ENCODE measurements around the gene GGCX.
"Not testable (repeated sequence)": the region's sequence is repeated elsewhere in the genome, so short reads cannot be mapped to it uniquely, and the experiment has no call there.

Gene GGCX

DNA sequence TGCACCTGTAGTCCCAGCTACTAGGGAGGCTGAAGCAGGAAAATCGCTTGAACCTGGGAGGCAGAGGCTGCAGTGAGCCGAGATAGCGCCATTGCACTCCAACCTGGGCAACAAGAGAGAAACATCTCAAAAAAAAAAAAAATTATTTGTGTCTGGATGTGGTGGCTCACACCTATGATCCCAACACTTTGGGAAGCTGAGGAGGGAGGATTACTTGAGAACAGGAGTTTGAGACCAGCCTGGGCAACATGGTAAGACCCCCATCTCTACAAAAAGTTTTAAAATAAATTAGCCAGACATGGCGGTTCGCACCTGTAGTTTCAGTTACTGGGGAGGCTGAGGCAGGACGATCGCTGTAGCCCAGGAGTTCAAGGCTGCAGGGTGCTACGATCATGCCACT lies 14.4 kb upstream of the GGCX start:
- no peak for DNase-seq (ENCODE audit: low spot score)

DNA sequence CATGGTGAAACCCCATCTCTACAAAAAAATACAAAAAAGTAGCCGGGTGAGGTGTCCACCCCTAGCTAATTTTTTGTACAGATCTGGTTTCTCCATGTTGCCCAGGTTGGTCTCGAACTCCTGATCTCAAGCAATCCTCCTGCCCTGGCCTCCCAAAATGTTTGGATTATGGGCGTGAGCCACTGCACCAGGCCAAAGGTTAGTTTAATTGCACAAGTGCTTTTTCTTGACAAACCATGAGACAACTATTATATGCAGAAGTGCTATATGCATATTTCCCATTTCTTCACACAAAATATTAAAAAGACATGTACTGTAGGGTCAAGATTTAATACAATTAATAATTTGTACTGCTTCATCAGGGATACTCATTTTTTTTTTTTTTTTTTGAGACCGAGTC lies 5.0 kb upstream of the GGCX start:
- no peak for DNase-seq (ENCODE audit: low spot score)

DNA sequence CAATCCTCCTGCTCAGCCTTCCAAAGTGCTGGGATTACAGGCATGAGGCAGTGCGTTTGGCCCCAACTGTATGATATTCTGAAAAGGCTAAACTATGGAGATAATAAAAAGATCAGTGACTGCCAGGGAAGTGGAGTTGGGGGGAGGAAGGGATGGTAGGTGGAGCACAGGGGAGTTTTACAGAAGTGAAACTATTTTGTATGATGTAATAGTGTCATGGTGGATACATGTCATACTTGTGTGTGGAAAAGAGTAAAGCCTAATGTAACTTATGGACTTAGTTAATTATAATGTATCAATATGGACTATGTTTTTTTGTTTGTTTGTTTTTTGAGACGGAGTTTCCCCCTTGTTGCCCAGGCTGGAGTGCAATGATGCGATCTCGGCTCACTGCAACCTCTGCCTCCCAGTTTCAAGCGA lies 2.9 kb upstream of the GGCX start:
- no peak for DNase-seq (ENCODE audit: low spot score)

DNA sequence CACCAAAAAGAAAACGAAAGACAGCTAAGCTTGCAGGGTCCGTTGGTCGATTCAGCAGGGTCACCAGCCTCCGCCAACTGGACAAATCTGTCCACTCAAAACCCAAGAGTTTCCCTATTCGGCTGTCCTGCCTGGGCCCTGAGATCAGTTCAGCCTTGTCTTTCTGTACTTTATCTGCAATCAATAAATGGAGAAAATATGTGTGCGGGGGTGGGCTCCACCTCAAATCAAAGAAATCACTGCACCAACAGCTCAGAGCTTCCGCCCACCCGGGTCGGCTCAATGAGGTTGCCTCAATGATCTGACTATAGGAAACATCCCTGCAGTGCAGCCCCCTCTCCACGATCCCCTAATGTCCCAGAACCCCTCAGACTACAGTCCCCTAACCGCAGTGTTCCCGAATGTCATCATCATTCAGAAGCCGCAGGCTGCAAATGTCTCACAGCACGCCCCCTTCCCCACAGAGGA lies 447 bp downstream of the GGCX start:
- DNase-seq (ENCODE audit: low spot score) = no peak

DNA sequence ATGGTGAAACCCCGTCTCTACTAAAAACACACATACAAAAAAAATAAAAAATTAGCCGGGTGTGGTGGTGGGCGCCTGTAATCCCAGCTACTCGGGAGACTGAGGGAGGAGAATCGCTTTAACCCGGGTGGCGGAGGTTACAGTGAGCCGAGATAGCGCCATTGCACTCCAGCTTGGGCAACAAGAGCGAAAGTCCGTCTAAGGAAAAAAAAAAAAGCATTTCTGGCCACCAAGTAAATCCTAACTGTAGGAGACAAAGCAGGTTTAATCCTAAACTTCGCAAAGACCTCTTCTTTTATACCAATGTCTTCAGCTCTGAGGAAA lies 928 bp downstream of the GGCX start:
- not testable (repeated sequence) for DNase-seq (ENCODE audit: low spot score)

DNA sequence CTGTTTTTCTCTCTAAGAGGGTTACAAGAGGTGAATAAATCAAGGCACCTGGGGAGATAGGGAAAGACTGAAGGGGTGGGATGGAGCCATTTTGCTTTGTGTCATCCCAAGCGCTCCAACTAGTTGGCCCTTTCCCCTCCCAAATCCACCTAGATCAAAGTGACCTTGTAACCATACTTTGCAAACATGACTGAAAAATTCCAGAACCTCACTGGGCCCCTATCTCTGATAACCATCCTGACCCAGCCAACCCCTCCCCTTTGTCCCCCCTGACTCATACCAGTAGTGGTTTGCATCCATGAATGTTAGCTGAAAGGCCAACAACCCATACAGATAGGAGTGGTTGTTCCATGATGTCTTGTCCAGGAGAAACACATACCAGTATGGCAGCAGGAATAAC lies 3.1 kb downstream of the GGCX start:
- DNase-seq (ENCODE audit: low spot score) = no peak

DNA sequence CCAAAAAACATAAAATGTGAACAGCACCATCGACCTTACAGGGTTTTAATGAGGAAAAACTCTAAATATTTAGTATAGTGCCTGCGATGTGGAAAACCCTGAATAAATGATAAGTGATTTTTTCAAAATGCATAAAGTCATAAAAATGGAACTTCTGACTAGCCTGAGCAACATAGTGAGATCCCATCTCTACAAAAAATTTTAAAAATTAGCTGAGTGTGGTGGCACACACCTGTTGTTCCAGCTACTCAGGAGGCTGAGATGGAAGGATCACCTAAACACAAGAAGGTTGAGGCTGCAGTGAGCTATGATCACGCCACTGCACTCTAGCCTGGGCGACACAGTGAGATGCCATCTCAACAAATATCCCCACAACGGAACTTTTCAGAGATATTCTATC lies 4.2 kb downstream of the GGCX start:
- no peak for DNase-seq (ENCODE audit: low spot score)

DNA sequence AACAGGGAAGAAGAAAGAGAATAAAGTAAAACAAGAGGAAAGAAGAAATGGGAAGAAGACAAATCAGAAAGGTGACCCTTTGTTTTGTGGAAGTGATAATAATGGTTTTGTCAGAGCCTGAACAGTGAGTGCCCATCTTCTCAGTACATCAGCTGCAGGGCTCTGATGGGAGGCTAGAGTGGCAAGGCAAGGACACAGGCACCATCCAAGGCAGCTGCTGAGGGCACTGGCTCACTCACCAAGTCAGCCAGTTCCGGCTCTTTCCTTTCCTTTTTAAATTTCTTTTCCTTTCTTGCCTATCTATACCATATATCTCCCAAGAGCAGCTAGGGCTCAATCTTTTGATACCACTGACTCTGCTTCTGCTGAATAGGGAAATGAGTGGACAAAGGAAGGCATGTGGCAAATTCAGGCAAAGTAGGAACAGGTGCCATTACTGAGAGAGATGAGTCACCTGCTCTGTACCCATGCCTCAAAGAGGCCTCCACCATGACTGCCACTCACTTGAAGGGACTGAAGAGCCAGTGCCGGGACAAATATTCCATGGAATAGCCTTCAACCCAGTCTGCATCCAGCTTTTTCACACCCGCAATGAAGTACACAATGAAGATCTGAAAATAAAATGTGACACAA lies 6.2 kb downstream of the GGCX start:
- no peak for DNase-seq (ENCODE audit: low spot score)

DNA sequence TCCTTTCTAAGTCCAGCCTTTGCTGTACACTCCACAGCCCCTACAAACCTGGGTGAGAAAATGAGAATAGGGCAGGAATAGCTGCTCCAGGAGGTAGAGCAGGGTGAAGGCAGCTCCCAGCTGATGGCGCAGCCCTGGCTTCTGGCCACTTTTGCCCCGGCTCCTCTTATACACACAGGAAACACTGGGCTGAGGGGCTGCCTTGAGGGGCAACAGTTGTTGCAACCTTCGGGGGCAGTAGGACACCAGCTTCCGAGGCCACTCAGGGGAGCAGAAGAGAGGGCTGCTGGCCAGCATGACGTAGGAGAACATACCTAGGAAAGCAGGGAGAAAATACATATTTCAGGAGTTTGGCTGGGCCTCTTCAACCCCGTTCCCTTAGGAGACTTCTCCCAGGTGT lies 8.1 kb downstream of the GGCX start:
- DNase-seq (ENCODE audit: low spot score) = no peak

DNA sequence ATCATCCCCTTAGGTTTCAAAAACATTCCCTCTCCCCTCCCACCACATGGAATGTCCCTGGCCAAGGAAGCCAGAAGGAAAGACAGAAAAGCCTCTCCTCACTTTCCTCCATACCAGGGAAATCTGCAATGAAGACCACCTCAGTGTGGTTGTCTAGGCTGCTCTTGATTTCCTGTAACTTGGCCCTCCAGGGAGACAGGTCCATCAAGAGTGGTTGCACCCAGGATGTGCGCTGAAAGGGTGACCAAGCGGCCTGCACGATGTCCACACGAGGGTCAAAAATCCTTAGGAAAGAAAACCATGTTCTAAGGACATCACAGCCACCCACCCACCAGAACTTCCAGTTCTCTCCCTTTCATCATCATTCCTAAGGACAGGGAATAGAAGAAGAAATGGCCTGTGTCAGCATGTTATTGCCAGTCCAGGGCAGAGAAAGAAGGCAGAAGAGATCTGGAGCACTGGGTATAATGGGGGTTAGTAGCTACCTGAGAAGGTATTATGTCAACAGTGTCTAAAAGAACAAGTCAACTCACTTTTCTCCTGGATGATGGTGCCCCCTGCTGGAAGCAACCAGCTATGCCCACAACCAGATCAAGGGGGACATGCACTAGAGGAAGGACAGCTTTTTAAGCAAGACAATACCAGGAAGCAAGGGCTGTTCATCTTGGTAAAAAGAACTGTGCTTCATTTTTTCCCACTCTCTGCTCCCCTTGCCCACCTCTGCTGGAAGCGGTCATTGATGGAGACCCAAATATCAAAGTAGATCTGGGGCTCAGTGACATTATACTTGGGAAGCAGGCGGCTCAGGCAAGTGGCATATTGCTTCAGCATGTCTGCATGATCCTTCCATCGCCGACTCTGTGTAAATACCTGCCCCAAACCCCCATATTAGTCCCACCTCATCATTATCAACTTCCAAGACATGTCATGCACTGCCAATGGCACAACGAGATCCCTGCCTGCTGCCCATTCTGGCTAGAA lies 9.3 kb downstream of the GGCX start:
- DNase-seq (ENCODE audit: low spot score) = peak; percentile 88

DNA sequence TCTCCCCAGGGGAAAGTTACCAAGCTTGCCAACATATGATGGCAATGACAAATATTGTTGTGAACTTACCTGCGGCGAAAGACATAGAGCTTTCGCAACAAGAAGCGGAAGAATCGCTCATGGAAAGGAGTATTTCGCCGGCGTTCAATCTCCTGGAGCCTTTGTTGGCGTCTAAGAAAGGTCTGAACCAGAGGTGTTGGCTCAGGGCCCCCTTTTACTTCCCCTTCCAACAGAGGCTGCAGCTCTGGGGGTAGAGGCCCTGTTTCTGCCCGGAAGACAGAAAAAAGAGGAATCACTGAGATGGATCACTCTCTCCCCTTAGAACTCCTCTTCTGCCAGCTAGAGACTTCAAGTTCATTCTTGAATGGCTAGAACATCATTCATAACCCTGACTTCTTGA lies 10.8 kb downstream of the GGCX start:
- DNase-seq (ENCODE audit: low spot score) = no peak

DNA sequence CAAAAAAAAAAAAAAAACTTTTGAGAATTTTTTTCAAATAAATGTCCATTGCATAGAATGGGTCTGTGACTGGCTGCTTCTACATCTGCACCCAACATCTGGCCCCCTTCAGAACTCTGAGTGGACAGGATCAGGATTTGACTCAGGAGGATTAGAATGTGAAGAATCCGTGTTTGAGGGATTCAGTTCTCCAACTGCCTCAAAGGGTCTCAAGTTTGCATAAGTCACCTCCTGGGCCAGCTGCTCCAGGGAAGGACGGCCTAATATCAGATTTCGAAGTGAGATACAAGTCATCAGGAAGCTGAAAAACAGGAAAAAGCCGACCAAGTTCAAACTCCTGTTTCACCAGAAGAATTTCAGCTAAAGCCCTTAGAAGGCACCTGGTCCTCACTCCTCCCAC lies 11.5 kb downstream of the GGCX start:
- DNase-seq (ENCODE audit: low spot score) = no peak

DNA sequence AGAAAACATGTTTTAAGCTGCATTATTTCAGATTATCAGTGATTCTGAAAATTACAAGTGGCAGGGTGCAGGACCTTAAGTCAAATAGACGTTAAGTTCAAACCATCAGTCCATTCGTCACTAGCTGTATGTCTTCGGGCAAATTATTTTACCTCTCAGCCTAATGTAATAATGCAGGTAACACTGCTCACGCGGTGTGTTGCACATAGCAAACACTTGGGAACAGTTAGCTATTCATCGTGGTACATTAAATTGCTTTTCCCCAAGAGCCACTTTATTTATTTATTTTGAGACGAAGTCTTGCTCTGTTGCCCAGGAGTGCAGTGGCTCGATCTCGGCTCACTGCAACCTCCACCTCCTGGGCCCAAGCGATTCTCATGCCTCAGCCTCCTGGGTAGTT lies 12.2 kb downstream of the GGCX start:
- no peak for DNase-seq (ENCODE audit: low spot score)

DNA sequence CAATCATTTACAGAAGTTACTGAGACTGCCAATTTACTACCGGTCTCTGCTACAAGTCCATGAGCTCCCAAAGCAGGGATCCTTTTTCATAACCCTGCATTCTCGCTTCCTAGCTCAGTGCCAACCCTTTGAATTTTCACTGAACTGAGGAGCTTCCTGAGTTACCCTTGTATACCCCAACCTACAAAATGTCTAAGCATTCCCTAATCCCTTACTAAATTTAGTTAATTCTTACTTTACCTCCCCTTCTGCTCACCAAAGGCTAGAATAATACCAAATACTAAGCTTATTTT lies 12.7 kb downstream of the GGCX start:
- no peak for DNase-seq (ENCODE audit: low spot score)

DNA sequence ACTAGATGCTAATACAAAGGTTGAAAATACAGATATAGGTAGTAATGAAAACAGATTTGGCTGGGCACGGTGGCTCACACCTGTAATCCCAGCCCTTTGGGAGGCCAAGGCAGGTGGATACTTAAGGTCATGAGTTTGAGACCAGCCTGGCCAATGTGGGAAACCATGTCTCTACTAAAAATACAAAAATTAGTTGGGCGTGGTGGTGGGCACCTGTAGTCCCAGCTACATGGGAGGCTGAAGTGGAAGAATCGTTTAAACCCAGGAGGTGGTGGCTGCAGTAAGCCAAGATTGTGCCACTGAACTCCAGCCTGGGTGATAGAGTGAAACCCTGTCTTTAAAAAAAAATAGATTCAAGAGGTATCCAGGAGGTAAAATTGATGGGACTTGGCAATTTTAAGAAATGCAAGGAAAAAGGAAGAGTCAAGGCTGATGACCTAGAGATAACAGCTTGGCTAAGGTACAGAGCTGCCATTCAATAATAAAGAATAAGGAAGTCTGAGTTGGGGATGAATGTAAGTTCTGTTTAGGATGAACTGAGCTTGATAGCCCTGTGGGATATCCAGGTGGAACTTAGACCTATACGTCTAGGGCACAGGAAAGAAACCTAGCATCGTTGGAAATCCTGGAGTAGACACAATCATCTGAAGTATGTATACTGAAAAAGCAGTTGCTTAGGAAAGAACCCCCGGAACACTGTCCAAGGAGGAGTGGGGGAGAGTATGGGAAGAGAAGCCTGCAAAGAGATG lies 13.3 kb downstream of the GGCX start:
- no peak for DNase-seq (ENCODE audit: low spot score)

DNA sequence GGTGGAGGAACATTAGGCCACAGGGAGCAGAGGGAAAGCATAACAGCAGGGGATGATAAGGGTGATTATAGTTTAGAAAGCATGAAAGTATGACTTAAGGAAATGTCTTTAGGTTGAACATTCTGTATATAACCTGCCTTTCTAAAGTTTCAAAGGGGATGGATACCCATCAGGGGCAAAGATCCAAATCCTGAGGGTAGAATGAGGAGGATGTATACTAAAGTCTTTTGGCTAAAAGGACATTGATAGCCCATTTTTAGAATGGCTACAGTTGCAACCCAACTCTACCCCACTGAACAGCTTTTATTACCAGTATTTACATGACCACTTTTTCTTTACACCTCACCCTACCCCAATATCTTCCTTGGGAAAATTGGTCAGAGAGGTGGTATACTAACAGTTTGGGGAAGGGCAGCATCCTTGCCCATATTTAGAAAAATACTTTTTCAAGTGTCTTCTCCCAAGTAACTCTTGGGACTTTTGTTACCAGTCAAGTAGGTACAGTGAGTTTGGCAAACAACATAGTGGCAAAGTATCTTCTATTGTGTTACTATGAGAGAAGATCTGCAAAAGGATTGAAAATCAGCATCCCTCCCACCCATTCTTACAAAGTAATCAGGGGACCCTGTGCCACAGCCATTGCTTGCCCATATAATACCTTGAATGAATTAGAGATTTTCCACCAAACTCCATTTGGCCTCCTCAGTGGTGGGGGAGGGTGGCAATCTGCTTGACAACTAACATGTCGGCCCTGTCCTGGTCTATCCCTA lies 14.0 kb downstream of the GGCX start:
- DNase-seq (ENCODE audit: low spot score) = no peak

DNA sequence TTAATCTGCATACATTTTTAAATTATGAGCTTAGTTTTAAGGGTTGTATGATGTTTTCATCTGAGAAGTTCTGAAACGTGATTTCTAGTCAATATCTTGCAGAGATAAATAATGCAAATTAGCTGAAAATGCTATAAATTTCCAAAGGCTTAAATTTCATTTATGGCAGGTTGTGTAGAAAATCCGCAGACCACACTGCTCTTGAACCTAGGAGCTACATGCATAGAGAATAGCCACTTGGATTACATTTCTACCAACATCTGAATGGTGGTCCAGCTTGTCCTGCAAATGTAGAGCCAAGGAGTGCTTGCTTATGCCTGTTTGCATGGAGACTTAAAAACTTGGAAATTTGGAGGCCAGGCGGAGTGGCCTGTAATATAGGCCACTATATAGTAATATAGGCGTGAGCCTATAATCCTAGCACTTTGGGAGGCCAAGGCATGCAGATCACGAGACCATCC lies 15.5 kb downstream of the GGCX start:
- no peak for DNase-seq (ENCODE audit: low spot score)

DNA sequence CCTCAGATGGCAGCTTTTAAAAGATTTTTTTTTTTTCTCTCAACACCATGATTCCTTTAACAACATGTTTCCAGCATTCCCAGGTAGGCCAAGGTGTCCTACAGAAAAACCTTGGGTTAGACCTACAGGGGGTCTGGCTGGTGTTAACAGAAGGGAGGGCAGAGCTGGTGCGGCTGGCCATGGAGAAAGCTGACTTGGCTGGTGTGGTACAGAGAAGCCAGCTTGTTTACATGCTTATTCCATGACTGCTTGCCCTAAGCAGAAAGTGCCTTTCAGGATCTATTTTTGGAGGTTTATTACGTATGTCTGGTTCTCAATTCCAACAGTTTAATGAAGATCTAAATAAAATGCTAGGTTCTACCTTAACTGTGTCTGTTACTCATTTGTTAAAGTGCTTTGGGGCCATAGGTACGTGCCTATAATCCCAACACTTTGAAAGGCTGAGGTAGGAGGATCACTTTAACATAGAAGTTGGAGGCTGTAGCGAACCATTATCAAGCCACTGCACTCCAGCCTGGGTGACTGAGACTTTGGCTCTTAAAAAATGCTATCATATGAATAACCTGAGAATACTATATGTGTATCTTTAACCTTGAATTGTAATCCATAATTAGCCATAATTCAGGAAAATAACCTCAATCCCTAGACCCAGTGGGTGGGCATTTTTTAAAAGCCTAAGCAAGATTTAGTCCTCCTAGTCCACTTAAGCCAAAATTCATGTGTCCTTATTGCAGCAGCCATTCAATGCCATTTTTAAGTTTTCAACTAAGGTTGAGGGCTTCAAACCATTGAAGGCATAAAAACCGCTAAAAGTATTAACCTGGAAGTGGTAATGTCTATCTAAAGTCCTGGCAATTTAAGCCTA lies 16.1 kb downstream of the GGCX start:
- DNase-seq (ENCODE audit: low spot score) = not testable (repeated sequence)

DNA sequence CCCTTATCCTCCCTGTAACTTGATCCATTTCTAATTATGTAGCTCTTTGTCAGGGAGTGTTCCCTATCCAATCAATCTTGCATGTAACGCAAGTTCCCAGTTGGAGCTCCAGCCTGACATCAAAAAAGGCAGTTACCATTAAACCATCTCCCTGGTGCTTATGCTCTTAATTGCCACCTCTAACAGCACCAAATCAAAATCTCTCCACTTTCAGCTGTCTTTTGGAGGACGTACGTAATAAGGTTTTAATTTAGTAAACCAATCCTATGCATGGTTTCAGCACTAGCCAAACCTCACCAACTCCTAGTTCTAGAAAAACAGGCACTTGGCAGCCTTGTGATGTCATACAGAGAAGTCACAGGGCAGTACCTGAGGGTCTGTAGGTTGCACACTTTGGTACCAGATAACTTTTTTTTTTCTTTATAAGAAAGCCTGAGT lies 17.0 kb downstream of the GGCX start:
- DNase-seq (ENCODE audit: low spot score) = not testable (repeated sequence)

DNA sequence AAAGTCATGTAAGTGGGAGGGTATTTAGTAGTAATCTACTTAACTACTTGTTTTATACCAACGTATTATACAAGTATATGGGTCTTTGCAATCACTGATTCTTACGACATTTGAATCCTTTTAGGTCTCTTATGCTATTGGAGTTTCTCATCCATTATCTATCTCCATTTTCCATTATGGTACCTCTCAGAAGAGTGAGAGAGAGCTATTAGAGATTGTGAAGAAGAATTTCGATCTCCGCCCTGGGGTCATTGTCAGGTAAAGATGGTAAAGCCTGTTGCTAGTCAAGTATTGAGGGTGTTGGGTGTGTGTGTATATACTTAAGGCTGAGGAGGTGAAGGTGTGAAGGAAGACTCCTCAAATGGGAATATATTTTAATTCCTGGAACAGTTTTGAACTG lies 18.5 kb downstream of the GGCX start:
- no peak for DNase-seq (ENCODE audit: low spot score)
